SK-N-SH (cell line): ENCODE data around the gene AUTS2.

Experiments used
- CHD2 ChIP-seq: fragments of 150-350 bp; IDR thresholded peaks from 2 replicates; pipeline ENCODE4 v1.6.1; 2018; ENCODE audit warnings: low read length; ENCODE audit not compliant: partially characterized antibody
- CTCF ChIP-seq: fragments of 200-600 bp; sonication (generic); IDR thresholded peaks from 2 replicates; pipeline ENCODE4 v1.6.1; 2017; ENCODE audit warnings: antibody characterized with exemption, mild to moderate bottlenecking, moderate library complexity
- GABPA ChIP-seq: IDR thresholded peaks from 2 replicates; pipeline ENCODE4 v1.4.0; 2012; ENCODE audit warnings: low read depth, mild to moderate bottlenecking
- IRF3 ChIP-seq: fragments of 150-350 bp; IDR thresholded peaks from 2 replicates; pipeline ENCODE4 v1.6.1; 2016; ENCODE audit warnings: mild to moderate bottlenecking, low read depth, low read length
- NRF1 ChIP-seq: IDR thresholded peaks from 2 replicates; pipeline ENCODE4 v1.6.1; 2012; ENCODE audit warnings: low read depth, mild to moderate bottlenecking, low read length
- POLR2AphosphoS5 ChIP-seq: IDR thresholded peaks from 2 replicates; pipeline ENCODE4 v1.6.1; 2012; ENCODE audit warnings: low read depth, low read length
- REST ChIP-seq: IDR thresholded peaks from 2 replicates; pipeline ENCODE4 v1.6.1; 2012; ENCODE audit warnings: mild to moderate bottlenecking, low read depth, low read length, moderate library complexity

- TF ChIP-seq GABPA = no peak
- no peak for TF ChIP-seq REST
- no peak for TF ChIP-seq CHD2
- TF ChIP-seq CTCF = no peak
- no peak for TF ChIP-seq NRF1
- no peak for TF ChIP-seq POLR2AphosphoS5
- TF ChIP-seq IRF3 = no peak
Measured at GRCh38 chr7:70292716-70293115, 694.4 kb downstream of the AUTS2 start.
